Endodermal cell (in vitro differentiated cells): Measurements from ENCODE around the gene MPPED2. TPM values are rescaled to one million over a fixed set of nuclear protein-coding genes. Genes with fewer than 3 reads are reported as not detected.

ENCODE experiments used
- DNase-seq: peaks from one replicate; pipeline ENCODE4 v3.0.0-alpha.2; 2017
- H3K27ac ChIP-seq: 2 replicates; pipeline ENCODE4 v1.5.1; 2013; ENCODE audit warnings: mild to moderate bottlenecking, low read depth, low read length, moderate library complexity
- H3K27me3 ChIP-seq: 2 replicates; pipeline ENCODE4 v1.6.1; 2013; ENCODE audit warnings: mild to moderate bottlenecking, low read length, moderate library complexity; ENCODE audit not compliant: insufficient read depth, control insufficient read depth, poor library complexity, severe bottlenecking
- H3K36me3 ChIP-seq: 2 replicates; pipeline ENCODE4 v1.7.0; 2013; ENCODE audit warnings: mild to moderate bottlenecking, low read length, moderate library complexity; ENCODE audit not compliant: control insufficient read depth, insufficient read depth
- H3K4me1 ChIP-seq: one replicate; pipeline ENCODE4 v1.7.0; 2013; ENCODE audit warnings: low read length; ENCODE audit not compliant: control insufficient read depth, insufficient read depth
- H3K4me3 ChIP-seq: 2 replicates; pipeline ENCODE4 v1.5.1; 2013; ENCODE audit warnings: mild to moderate bottlenecking, low read length, moderate library complexity
- H3K9ac ChIP-seq: 2 replicates; pipeline ENCODE4 v1.6.1; 2013; ENCODE audit warnings: mild to moderate bottlenecking, low read length, moderate library complexity; ENCODE audit not compliant: poor library complexity, severe bottlenecking; ENCODE audit errors: extremely low read depth
- H3K9me3 ChIP-seq: 2 replicates; pipeline ENCODE4 v1.6.1; 2013; ENCODE audit warnings: mild to moderate bottlenecking, low read length, moderate library complexity; ENCODE audit not compliant: control insufficient read depth
- H3K27ac Mint-ChIP-seq: 2 replicates; pipeline ENCODE4 v1.8.0; 2020; ENCODE audit warnings: mixed read lengths
- H3K27me3 Mint-ChIP-seq: 2 replicates; pipeline ENCODE4 v1.8.0; 2021; ENCODE audit warnings: mild to moderate bottlenecking, mixed read lengths; ENCODE audit not compliant: insufficient read depth
- H3K36me3 Mint-ChIP-seq: 2 replicates; pipeline ENCODE4 v1.8.0; 2020; ENCODE audit warnings: low read depth, mixed read lengths
- H3K4me1 Mint-ChIP-seq: 2 replicates; pipeline ENCODE4 v1.8.0; 2020; ENCODE audit warnings: mixed read lengths
- H3K4me3 Mint-ChIP-seq: 2 replicates; pipeline ENCODE4 v1.8.0; 2020; ENCODE audit warnings: mild to moderate bottlenecking, moderate library complexity, mixed read lengths
- H3K9me3 Mint-ChIP-seq: 2 replicates; pipeline ENCODE4 v1.8.0; 2020; ENCODE audit warnings: mild to moderate bottlenecking, mixed read lengths
- CTCF ChIP-seq: fragments of 200-600 bp; sonication (generic); conservative IDR thresholded peaks from 2 replicates; pipeline ENCODE4 v1.5.0; 2021; ENCODE audit warnings: antibody characterized with exemption, mild to moderate bottlenecking
- WGBS, 2 experiments: methylation state at CpG; one replicate each; pipeline versions ENCODE4 v1.1.5 to v1.1.7; 2013; ENCODE audit warnings: missing lambda C conversion rate in 2 of 2, mixed read lengths in 1 of 2; ENCODE audit not compliant: insufficient coverage in 1 of 2, insufficient read length in 1 of 2; 5-methylcytosine and 5-hydroxymethylcytosine counted together
- total RNA-seq, 2 donors: library from RNA; stranded (reverse); fragmentation: NEBNext Ultra II Directional in 1 of 2; extraction: Animal tissue kit (Norgen Biotek cat#: 25700) in 1 of 2; gene quantifications; 2 replicates in 1 of 2; 3 replicates in 1 of 2; pipeline ENCODE4 v1.2.1, GENCODE V29; 2021

The MPPED2 gene
- total RNA-seq, 2 donors from 2014 or later: 1.5 to 16.4 TPM

- no peaks in the 10 kb centered on the region for H3K9me3 ChIP-seq
- Mint-ChIP-seq H3K4me3 (no peak overlapping the region), H3K27me3 (no peaks in the 10 kb centered on the region), H3K4me1 (peaks cover 13% of the 10 kb centered on the region), H3K9me3 (no peaks in the 10 kb centered on the region), H3K27ac (no peak overlapping the region), H3K36me3 (no peaks in the 10 kb centered on the region)
- no peak for DNase-seq
- no peak overlapping the region for H3K27ac ChIP-seq
- H3K27me3 ChIP-seq: no peaks in the 10 kb centered on the region
- 57 to 86% methylated on average over 2 of the region's 2 CpGs for WGBS, 2 experiments
- H3K36me3 ChIP-seq: no peaks in the 10 kb centered on the region
- H3K4me3 ChIP-seq: no peak overlapping the region
- no peak for TF ChIP-seq CTCF
- no peaks in the 10 kb centered on the region for H3K4me1 ChIP-seq
- H3K9ac ChIP-seq: no peak overlapping the region
Observed at GRCh38 chr11:30504468-30504867, 81.7 kb downstream of the MPPED2 start.

GRCh38 chr11:30503156-30503555, 83.0 kb downstream of the MPPED2 start:
- H3K27me3 Mint-ChIP-seq: no peaks in the 10 kb centered on the region

GRCh38 chr11:30502305-30502704, 83.8 kb downstream of the MPPED2 start:
- no peak overlapping the region for H3K27ac Mint-ChIP-seq
- no peaks in the 10 kb centered on the region for H3K9me3 Mint-ChIP-seq
- H3K36me3 ChIP-seq: no peaks in the 10 kb centered on the region
- no peak overlapping the region for H3K27ac ChIP-seq
- no peak overlapping the region for H3K9ac ChIP-seq
- WGBS, 2 experiments: 88 to 100% methylated on average over 2 of the region's 2 CpGs
- no peaks in the 10 kb centered on the region for H3K27me3 Mint-ChIP-seq
- H3K4me3 ChIP-seq: no peak overlapping the region
- TF ChIP-seq CTCF: no peak
- DNase-seq: no peak
- no peaks in the 10 kb centered on the region for H3K36me3 Mint-ChIP-seq
- H3K4me1 Mint-ChIP-seq: peaks cover 13% of the 10 kb centered on the region
- no peaks in the 10 kb centered on the region for H3K4me1 ChIP-seq
- no peak overlapping the region for H3K4me3 Mint-ChIP-seq
- no peaks in the 10 kb centered on the region for H3K9me3 ChIP-seq
- no peaks in the 10 kb centered on the region for H3K27me3 ChIP-seq

More at GRCh38 chr11:30503156-30503555, 83.0 kb downstream of the MPPED2 start:
- WGBS, 2 experiments: 86 to 87% methylated on average over 5 to 6 of the region's 6 CpGs
- Histone ChIP-seq H3K9ac (no peak overlapping the region), H3K27me3 (no peaks in the 10 kb centered on the region), H3K27ac (no peak overlapping the region), H3K9me3 (no peaks in the 10 kb centered on the region), H3K4me3 (no peak overlapping the region), H3K36me3 (no peaks in the 10 kb centered on the region), H3K4me1 (no peaks in the 10 kb centered on the region)
- no peak for DNase-seq
- TF ChIP-seq CTCF: no peak
- H3K36me3 Mint-ChIP-seq: no peaks in the 10 kb centered on the region
- no peak overlapping the region for H3K4me3 Mint-ChIP-seq
- peaks cover 13% of the 10 kb centered on the region for H3K4me1 Mint-ChIP-seq
- no peak overlapping the region for H3K27ac Mint-ChIP-seq
- H3K9me3 Mint-ChIP-seq: no peaks in the 10 kb centered on the region
